H9 (cell line): Measurements from ENCODE around the gene GATA5. TPM values are rescaled to one million over a fixed set of nuclear protein-coding genes. Genes with fewer than 3 reads are reported as not detected.

Experiments used
- DNase-seq: peaks from one replicate; pipeline ENCODE4 v3.0.0-alpha.2; 2017
- H2AFZ ChIP-seq: one replicate; pipeline ENCODE4 v1.6.1; 2013; ENCODE audit warnings: mild to moderate bottlenecking, low read length, control low read depth, moderate library complexity
- H2AK5ac ChIP-seq: 2 replicates; pipeline ENCODE4 v1.6.1; 2013; ENCODE audit warnings: low read length, control low read depth, mixed read lengths; ENCODE audit not compliant: insufficient read length
- H2BK120ac ChIP-seq: one replicate; pipeline ENCODE4 v1.6.1; 2013; ENCODE audit warnings: low read depth, mild to moderate bottlenecking, low read length, control low read depth, inconsistent platforms; ENCODE audit not compliant: poor library complexity, severe bottlenecking
- H2BK12ac ChIP-seq: 2 replicates; pipeline ENCODE4 v1.6.1; 2013; ENCODE audit warnings: low read length, control low read depth, mixed read lengths, low read depth; ENCODE audit not compliant: insufficient read length
- H2BK15ac ChIP-seq: 2 replicates; pipeline ENCODE4 v1.6.1; 2013; ENCODE audit warnings: low read depth, low read length, control low read depth
- H2BK20ac ChIP-seq: one replicate; pipeline ENCODE4 v1.6.1; 2013; ENCODE audit warnings: low read depth, mild to moderate bottlenecking, low read length, control low read depth, inconsistent platforms; ENCODE audit not compliant: poor library complexity, severe bottlenecking
- H2BK5ac ChIP-seq: 2 replicates; pipeline ENCODE4 v1.6.1; 2013; ENCODE audit warnings: low read length, control low read depth, mixed read lengths; ENCODE audit not compliant: insufficient read length
- H3K14ac ChIP-seq: 2 replicates; pipeline ENCODE4 v1.6.1; 2013; ENCODE audit warnings: low read length, control low read depth; ENCODE audit not compliant: insufficient read depth
- H3K18ac ChIP-seq: 2 replicates; pipeline ENCODE4 v1.6.1; 2013; ENCODE audit warnings: low read depth, mild to moderate bottlenecking, mixed read lengths, low read length, control low read depth; ENCODE audit not compliant: insufficient read length
- H3K23ac ChIP-seq: 2 replicates; pipeline ENCODE4 v1.6.1; 2013; ENCODE audit warnings: low read length, control low read depth, mixed read lengths, low read depth; ENCODE audit not compliant: insufficient read length
- H3K23me2 ChIP-seq: 2 replicates; pipeline ENCODE4 v1.6.1; 2013; ENCODE audit warnings: low read depth, mild to moderate bottlenecking, mixed read lengths, low read length, control low read depth; ENCODE audit not compliant: insufficient read length, poor library complexity, severe bottlenecking
- H3K27ac ChIP-seq: 2 replicates; pipeline ENCODE4 v1.5.1; 2013; ENCODE audit warnings: low read length, control low read depth, mixed read lengths, low read depth; ENCODE audit not compliant: insufficient read length
- H3K27me3 ChIP-seq: 2 replicates; pipeline ENCODE4 v1.6.1; 2013; ENCODE audit warnings: low read length, control low read depth, inconsistent platforms; ENCODE audit not compliant: insufficient read depth
- H3K4ac ChIP-seq: 2 replicates; pipeline ENCODE4 v1.6.1; 2013; ENCODE audit warnings: low read depth, mild to moderate bottlenecking, control low read depth, inconsistent platforms, low read length, moderate library complexity
- H3K4me1 ChIP-seq: 2 replicates; pipeline ENCODE4 v1.6.1; 2013; ENCODE audit warnings: low read length, control low read depth, inconsistent platforms; ENCODE audit not compliant: insufficient read depth
- H3K4me2 ChIP-seq: 2 replicates; pipeline ENCODE4 v1.6.1; 2013; ENCODE audit warnings: low read length, control low read depth, mixed read lengths; ENCODE audit not compliant: insufficient read length, insufficient read depth
- H3K56ac ChIP-seq: 2 replicates; pipeline ENCODE4 v1.6.1; 2013; ENCODE audit warnings: low read depth, mild to moderate bottlenecking, mixed read lengths, low read length, control low read depth; ENCODE audit not compliant: insufficient read length
- H3K79me1 ChIP-seq: 2 replicates; pipeline ENCODE4 v1.6.1; 2013; ENCODE audit warnings: low read depth, mild to moderate bottlenecking, moderate library complexity, low read length, control low read depth, inconsistent platforms; ENCODE audit not compliant: insufficient read depth, poor library complexity, severe bottlenecking
- H3K79me2 ChIP-seq: 2 replicates; pipeline ENCODE4 v1.6.1; 2013; ENCODE audit warnings: low read length, control low read depth, inconsistent platforms; ENCODE audit not compliant: insufficient read depth
- H3K9ac ChIP-seq: 2 replicates; pipeline ENCODE4 v1.6.1; 2013; ENCODE audit warnings: low read length, control low read depth, mixed read lengths; ENCODE audit not compliant: insufficient read length; ENCODE audit errors: extremely low read depth
- H3K9me3 ChIP-seq: one replicate; pipeline ENCODE4 v1.6.1; 2013; ENCODE audit warnings: low read depth, low read length, inconsistent platforms; ENCODE audit not compliant: control insufficient read depth
- H3T11ph ChIP-seq: one replicate; pipeline ENCODE4 v1.6.1; 2013; ENCODE audit warnings: mild to moderate bottlenecking, low read length, control low read depth, inconsistent platforms
- H4K20me1 ChIP-seq: one replicate; pipeline ENCODE4 v1.6.1; 2013; ENCODE audit not compliant: control insufficient read depth, insufficient read length, insufficient read depth
- H4K5ac ChIP-seq: 2 replicates; pipeline ENCODE4 v1.6.1; 2013; ENCODE audit warnings: low read depth, mild to moderate bottlenecking, mixed read lengths, low read length, control low read depth; ENCODE audit not compliant: insufficient read length
- H4K8ac ChIP-seq: replicated peaks from 2 replicates; pipeline ENCODE4 v1.6.1; 2013; ENCODE audit warnings: low read length, control low read depth, mixed read lengths, low read depth; ENCODE audit not compliant: insufficient read length
- H4K91ac ChIP-seq: 2 replicates; pipeline ENCODE4 v1.6.1; 2013; ENCODE audit warnings: low read depth, mild to moderate bottlenecking, moderate library complexity, mixed read lengths, low read length, control low read depth; ENCODE audit not compliant: insufficient read length
- H3K27ac Mint-ChIP-seq, 3 experiments: 2 replicates in 2 of 3; 3 replicates in 1 of 3; pipeline ENCODE4 v1.8.0; 2020 to 2021; ENCODE audit warnings: mixed read lengths in 3 of 3, mild to moderate bottlenecking in 1 of 3, moderate library complexity in 1 of 3
- H3K27me3 Mint-ChIP-seq: 2 replicates; pipeline ENCODE4 v1.8.0; 2021; ENCODE audit warnings: low read depth, mild to moderate bottlenecking, moderate library complexity, mixed read lengths
- H3K36me3 Mint-ChIP-seq, 3 experiments: 2 replicates in 2 of 3; 3 replicates in 1 of 3; pipeline ENCODE4 v1.8.0; 2020 to 2021; ENCODE audit warnings: low read depth in 3 of 3, mixed read lengths in 3 of 3; ENCODE audit not compliant: insufficient read depth in 1 of 3
- H3K4me1 Mint-ChIP-seq, 2 experiments: 2 replicates each; pipeline ENCODE4 v1.8.0; 2020; ENCODE audit warnings: mixed read lengths in 2 of 2
- H3K4me3 Mint-ChIP-seq, 2 experiments: 2 replicates in 1 of 2; 3 replicates in 1 of 2; pipeline ENCODE4 v1.8.0; 2020 to 2021; ENCODE audit warnings: mild to moderate bottlenecking in 2 of 2, mixed read lengths in 2 of 2, moderate library complexity in 1 of 2
- H3K9me3 Mint-ChIP-seq, 2 experiments: 2 replicates in 1 of 2; 3 replicates in 1 of 2; pipeline ENCODE4 v1.8.0; 2020; ENCODE audit warnings: mild to moderate bottlenecking in 2 of 2, mixed read lengths in 2 of 2, moderate library complexity in 1 of 2
- WGBS: extraction: QIAGEN DNeasy Blood & Tissue Kit; methylation state at CpG from one replicate; pipeline ENCODE4 v1.1.7; 2013; ENCODE audit warnings: missing lambda C conversion rate, low lambda C conversion rate, mixed read lengths; ENCODE audit not compliant: insufficient read length; ENCODE audit errors: extremely low coverage; 5-methylcytosine and 5-hydroxymethylcytosine counted together
- total RNA-seq: library from RNA; stranded (reverse); gene quantifications from 2 replicates; pipeline ENCODE4 v1.2.1, GENCODE V29; 2021
- TF ChIP-seq, protein P1 (sequence below): fragments of 200-600 bp; sonication (generic); conservative IDR thresholded peaks from 3 replicates; pipeline ENCODE4 v1.8.0; 2021; ENCODE audit warnings: antibody characterized with exemption, mild to moderate bottlenecking

The GATA5 gene
- total RNA-seq, 1 experiment from 2014 or later, result 0.24 TPM

DNA sequence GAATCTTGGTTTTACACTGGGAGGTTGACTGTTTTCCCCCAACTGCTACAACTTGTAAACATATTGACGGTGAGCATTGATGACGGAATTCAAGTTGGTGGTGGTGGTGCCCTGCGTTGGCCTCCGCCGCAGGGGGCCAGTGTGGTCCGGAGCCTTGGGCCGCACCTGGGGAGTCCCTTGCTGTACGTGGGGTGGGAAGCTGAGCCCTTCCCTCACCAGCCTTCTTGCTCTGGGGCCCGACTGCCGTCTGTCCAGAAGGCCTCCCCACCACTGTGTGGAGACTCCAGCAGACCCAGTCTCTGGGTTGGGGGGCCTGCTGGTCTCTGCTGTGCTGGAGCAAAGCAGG is 11.4 kb downstream of the GATA5 start:
- TF ChIP-seq, protein P1, sequence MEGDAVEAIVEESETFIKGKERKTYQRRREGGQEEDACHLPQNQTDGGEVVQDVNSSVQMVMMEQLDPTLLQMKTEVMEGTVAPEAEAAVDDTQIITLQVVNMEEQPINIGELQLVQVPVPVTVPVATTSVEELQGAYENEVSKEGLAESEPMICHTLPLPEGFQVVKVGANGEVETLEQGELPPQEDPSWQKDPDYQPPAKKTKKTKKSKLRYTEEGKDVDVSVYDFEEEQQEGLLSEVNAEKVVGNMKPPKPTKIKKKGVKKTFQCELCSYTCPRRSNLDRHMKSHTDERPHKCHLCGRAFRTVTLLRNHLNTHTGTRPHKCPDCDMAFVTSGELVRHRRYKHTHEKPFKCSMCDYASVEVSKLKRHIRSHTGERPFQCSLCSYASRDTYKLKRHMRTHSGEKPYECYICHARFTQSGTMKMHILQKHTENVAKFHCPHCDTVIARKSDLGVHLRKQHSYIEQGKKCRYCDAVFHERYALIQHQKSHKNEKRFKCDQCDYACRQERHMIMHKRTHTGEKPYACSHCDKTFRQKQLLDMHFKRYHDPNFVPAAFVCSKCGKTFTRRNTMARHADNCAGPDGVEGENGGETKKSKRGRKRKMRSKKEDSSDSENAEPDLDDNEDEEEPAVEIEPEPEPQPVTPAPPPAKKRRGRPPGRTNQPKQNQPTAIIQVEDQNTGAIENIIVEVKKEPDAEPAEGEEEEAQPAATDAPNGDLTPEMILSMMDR, result no peak
- H3K9me3 Mint-ChIP-seq, result no peaks in the 10 kb centered on the region
- no peak overlapping the region for H2BK20ac ChIP-seq
- H3K23ac ChIP-seq, result no peak overlapping the region
- H3K4me1 ChIP-seq, result no peaks in the 10 kb centered on the region
- no peaks in the 10 kb centered on the region for H3K79me2 ChIP-seq
- no peaks in the 10 kb centered on the region for H3K9me3 ChIP-seq
- H3K4me1 Mint-ChIP-seq, result peaks cover 0 to 2% of the 10 kb centered on the region in 2 experiments; a peak in 1 of 4 replicates
- H3K27ac Mint-ChIP-seq, result no peak overlapping the region
- H3K27ac ChIP-seq, result no peak overlapping the region
- no peak overlapping the region for H4K8ac ChIP-seq
- no peak overlapping the region; the same call in 1 of the 2 replicates for H3K14ac ChIP-seq
- DNase-seq, result no peak
- H3K79me1 ChIP-seq, result no peaks in the 10 kb centered on the region
- no peak overlapping the region for H4K91ac ChIP-seq
- no peaks in the 10 kb centered on the region for H4K20me1 ChIP-seq
- no peaks in the 10 kb centered on the region for H3K27me3 ChIP-seq
- H2BK120ac ChIP-seq, result no peak overlapping the region
- no peak overlapping the region for H3K18ac ChIP-seq
- no peak overlapping the region for H3K56ac ChIP-seq
- H3K23me2 ChIP-seq, result no peaks in the 10 kb centered on the region
- no peak overlapping the region for H2BK12ac ChIP-seq
- no peaks in the 10 kb centered on the region for H3K36me3 Mint-ChIP-seq
- H3K4me3 Mint-ChIP-seq, result no peak overlapping the region
- H3K4ac ChIP-seq, result no peak overlapping the region
- no peak overlapping the region for H3T11ph ChIP-seq
- peaks cover 6% of the 10 kb centered on the region for H3K27me3 Mint-ChIP-seq
- no peak overlapping the region for H3K9ac ChIP-seq
- no peak overlapping the region for H2BK5ac ChIP-seq
- no peak overlapping the region for H2AK5ac ChIP-seq
- WGBS, result no CpG with 5 or more reads among the region's 10 CpGs
- no peak overlapping the region for H2BK15ac ChIP-seq
- H3K4me2 ChIP-seq, result no peak overlapping the region
- no peak overlapping the region for H4K5ac ChIP-seq
- H2AFZ ChIP-seq, result no peak overlapping the region
